Epidermal melanocyte (primary cell): Measurements from ENCODE around the gene CSNK1G1.
"Not testable (repeated sequence)": the region's sequence is repeated elsewhere in the genome, so short reads cannot be mapped to it uniquely, and the experiment has no call there.

Experiments used
- DNase-seq: peaks from one replicate; pipeline ENCODE4 v3.0.0; 2011; ENCODE audit warnings: low spot score; ENCODE audit not compliant: insufficient read length

Gene CSNK1G1

DNA sequence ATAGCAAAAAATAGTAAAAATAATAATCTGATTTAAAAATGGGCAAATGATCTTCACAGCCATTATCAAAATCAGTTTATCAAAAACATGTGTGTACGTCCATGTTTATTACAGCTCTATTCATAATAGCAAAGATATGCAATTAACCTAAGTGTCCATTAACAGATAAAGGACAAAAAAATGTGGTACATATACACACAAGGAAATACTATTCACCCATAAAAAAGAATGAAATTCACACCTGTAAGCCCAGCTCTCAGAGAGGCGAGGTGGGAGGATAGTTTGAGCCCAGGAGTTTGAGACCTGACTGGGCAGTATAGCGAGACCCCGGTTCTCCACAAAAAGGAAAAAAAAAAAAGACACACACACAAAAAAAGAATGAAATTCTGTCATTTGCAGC is 110.6 kb downstream of the CSNK1G1 start:
- no peak for DNase-seq

DNA sequence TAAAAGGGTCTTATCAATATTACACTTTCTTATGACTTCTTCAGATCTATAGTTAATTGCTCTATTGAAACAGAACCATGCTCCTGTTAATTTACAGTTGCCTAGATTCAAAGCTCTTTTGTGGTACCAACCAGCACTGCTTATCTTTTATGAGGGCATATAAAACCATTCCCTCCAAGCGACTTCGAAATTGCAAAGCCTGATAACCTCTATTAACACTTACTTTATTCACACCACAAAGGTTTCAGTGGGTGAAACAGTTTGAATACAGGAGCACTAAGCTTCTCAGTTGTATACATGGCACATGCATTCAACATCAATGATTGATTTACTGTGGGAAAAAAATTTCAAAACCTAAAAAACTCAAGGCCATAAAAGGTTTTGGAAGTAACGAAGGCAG is 118.3 kb downstream of the CSNK1G1 start:
- DNase-seq, result no peak

DNA sequence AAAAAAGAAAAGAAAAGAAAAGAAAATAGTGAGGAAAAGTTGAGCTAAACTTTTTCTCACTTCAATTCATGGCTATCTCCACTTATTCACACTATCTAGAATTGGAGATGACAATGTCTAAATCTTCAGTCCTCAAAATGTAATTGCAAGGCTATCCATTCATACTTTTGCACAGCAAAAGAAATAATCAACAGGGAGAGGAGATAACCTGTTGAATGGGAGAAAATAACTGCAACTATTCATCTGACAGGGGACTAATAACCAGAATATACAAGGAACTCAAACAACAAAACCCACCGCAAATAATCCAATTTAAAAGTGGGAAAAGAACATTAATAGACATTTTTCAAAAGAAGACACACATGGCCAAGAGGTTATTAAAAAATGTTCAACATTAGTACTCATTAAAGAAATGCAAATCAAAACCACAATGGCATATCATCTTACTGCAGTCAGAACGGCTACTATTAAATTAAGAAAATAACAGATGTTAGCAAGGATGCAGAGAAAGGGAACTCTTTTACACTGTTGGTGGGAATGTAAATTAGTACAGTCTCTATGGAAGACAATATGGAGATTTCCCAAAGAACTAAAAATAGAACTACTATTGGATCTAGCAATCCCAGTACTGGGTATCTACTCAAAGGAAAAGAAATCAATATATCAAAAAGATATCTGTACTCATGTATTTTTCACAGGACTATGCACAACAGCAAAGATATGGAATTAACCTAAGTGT is 119.6 kb downstream of the CSNK1G1 start:
- DNase-seq, result no peak

DNA sequence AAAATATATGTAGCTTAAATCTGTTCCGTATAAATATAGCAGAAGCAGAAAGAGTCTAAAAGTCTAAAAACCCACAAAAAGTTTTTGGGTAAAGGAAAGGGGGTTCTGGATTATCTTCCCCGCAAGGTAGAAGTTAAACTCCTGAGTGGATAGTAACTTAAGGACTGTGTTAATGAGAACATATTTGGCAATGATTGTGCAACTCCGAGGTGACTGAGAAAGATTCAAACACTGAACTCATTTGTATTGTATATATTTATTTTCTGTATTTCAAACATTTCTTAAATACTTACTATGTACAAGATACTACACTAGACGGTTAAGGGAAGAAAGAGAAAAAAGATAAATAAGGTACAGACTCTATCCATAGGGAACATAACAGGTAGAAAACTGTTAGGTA is 120.4 kb downstream of the CSNK1G1 start:
- no peak for DNase-seq

DNA sequence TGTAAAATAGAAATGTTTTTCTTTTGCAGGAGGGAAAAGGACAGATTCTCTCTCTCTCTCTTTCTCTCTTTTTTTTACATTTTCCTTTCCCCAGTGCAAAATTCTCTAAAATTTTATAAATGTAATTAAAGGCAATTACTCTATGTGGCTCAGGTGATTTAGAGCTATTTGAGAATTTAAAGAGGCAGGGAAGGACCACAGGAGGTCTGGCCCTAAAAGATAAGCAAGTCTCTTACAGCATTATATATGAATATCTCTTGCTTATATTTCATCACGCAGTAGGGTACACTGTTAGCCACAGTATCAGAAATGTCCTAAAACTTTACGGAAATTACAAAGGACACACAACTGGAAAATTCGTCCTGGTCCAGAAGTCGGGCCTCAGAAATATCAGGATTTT is 122.7 kb downstream of the CSNK1G1 start:
- no peak for DNase-seq

DNA sequence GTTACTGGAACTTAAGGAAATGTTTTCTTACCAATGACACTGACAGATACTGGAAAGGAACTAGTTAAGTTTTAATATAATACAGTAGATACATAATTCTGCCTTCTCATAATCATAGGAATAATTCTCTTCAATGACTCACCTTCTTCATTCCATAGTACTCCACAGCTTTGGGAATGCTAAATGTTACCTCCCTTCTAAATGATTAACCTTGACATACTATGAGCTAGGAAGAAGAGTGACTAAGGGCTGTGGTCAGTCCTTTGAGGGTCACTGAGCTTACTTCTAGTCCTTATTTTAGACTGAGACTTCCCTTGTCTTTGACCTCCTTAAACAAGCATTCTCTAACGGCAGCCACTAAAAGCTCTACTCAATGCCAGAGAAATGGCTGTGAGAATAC is 123.6 kb downstream of the CSNK1G1 start:
- DNase-seq, result no peak

DNA sequence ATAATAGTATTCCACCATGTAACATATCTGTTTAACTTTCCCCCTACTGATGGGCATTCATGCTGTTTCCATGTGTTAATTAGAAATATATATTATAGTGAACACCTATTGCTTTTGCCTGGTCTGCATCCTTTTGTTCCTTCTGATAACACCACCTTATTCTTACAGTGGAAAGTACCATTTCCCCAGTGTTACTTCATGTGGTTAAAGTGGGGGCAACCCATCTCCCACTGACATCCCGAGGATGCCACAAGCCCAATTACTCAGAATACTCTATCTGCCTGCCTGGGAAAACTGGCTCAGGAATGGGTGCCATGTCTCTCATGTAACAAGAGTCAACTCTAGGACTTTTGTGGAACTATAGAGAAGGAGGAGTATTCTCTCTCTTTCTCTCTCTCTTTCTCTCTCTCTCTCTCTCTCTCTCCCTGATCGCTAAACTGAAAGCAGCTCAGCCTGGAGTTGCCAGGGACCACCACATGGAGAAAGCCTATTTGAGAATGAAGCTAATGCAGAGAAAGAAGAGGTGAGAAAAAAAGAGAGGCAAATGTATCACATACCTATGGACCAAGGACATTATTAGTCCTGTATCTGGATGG is 126.7 kb downstream of the CSNK1G1 start:
- DNase-seq, result no peak

DNA sequence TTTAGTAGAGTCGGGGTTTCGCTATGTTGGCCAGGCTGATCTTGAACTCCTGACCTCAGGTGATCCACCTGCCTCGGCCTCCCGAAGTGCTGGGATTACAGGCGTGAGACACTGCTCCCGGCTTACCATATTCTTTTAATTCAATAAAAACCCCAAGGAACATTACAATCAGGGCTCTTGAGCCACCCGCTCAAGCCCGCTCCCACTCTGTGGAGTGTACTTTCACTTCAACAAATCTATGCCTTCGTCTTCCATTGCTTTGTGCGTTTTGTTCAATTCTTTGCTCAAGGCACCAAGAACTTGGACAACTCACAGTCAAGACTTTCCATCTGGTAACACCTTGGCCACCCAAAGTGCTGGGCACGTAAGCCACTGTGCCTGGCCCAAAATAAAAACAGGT is 130.2 kb downstream of the CSNK1G1 start:
- DNase-seq, result no peak

DNA sequence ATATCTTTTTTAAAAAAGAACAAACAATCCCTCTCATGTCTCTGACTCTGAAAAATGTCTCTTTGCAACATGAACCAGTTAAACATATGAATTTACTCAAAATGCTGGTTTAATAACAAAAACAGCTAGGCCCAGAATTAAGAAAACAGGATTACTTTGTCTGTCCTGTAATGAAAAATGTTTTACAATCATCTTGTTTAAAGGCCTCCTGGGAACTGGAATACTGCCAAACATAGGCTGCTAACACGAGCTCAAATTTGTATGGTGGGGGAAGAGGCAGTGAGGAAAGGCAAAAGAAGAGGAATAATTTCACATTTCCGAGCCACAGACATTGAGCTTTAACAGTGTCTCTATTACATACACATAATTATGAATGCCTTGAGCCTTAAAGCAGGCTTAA is 131.5 kb downstream of the CSNK1G1 start:
- DNase-seq, result no peak

DNA sequence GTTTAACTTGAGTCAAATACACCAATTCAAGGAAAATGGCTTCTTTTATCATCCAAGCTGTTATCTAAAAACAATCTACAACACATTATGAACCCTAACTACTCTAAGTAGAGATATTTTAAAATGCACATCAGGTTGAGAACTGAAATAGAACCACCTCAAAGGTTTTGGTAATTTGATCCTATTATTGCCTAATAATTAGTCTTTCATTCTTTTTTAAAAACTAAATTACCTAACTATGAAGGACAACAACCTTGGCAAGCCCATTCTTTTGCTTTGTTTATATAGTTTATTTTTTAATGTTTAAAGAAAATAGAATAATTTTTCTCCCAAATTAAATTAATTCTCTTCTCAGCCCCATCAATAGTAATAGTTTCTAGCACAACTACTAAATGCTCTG is 132.1 kb downstream of the CSNK1G1 start:
- DNase-seq, result no peak

DNA sequence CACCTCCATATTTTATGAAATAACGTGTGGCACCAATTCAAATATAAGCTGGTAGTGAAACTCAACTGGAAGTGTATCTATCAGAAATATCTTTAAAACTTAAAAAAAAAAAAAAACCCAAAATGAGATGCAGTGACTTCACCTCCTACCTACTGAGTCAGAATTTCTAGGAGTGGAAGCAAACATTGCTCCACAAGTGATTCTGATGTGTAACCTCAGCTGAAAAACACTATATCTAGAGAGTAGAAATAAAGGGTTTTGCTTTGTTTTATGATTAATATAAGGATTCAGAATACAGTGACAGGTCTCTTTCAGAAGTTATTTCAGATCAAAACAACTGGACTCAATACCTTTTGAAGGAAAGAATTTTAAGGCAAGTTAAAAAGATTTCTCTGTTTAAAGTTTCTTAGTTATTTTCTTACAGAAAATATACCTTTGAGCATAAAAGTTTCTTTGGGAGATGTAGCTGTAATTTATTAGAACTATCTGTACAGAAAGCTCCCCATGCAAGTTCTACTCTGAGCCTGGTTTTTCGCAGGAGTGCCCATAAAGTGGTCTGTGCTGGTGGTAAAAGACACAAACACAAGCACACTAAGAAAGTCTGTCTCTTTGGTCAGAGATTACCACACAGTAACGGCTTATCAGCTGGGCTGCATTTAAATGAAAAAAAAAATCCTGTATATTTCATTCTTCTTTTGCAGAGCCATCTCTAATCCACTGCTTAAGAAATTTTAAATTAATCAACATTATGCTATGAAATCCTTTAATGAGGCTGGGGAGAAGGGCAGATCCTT is 133.2 kb downstream of the CSNK1G1 start:
- DNase-seq, result no peak

DNA sequence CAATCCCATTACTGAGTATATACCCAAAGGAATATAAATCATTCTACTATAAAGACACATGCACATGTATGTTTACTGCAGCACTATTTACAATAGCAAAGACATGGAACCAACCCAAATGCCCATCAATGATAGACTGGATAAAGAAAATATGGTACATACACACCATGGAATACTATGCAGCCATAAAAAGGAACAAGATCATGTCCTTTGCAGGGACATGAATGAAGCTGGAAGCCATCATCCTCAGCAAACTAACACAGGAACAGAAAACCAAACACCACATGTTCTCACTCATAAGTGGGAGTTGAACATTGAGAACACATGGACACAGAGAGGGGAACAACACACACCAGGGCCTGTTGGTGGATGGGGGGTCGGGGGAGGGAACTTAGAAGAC is 134.1 kb downstream of the CSNK1G1 start:
- not testable (repeated sequence) for DNase-seq

DNA sequence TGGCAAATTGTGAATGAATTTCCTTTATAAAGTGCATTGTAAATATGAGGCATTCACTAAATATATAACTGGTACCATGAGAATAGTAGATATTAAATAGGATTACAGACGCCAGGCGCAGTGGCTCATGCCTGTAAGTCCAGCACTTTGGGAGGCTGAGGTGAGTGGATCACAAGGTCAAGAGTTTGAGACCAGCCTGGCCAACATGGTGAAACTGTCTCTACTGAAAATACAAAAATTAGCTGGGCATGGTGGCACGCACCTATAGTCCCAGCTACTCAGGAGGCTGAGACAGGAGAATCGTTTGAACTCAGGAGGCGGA is 138.6 kb downstream of the CSNK1G1 start:
- DNase-seq, result not testable (repeated sequence)

DNA sequence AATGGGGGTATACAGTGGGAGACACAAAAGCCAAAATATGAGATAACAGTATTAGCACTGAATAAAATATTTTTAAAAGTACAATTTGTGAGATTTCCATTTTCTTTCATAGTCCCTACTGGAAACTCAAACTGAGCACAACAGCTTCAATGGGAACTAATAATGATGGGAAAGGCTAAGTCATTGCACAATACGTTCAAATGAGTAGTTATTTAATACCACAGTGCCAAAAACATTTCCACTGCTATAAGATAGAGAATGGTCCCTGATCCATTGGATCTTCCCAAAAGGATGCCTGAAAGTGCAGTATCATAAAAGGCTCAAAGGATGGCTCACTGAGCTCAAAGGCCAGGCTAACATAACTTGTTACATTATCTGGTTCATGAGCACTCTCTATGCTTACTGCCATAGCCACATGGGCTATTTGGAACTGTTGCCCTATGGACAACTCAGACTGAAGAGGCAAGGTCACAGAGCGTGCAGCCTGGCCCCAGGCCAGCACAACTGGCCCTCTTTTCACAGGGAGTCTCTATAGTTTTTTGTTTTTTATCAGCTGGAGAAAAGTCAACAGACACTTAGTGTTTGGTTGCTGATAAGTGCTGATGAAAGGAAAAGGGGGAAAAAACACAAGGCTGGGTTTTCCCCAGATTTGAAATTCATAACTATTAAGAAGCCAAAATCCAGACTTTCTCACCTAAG is 139.1 kb downstream of the CSNK1G1 start:
- DNase-seq, result no peak

DNA sequence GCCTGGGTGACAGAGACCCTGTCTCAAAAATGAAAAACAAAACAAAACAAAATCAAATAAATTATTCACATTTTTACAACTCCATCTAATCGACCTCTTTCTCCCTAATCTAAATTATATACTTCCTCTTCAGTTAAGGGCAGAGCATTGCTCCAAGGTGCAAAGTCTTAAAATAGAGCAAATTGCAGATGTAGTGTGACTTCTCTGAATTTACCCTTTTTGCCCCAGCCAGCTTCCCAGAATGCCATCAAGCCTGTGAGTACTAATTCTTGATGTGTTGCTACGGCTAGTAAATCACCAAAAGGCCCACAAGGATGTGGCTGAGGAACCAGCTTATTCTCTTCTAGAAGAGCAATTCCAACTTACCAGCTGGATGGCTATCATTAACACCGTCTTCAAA is 139.8 kb downstream of the CSNK1G1 start:
- no peak for DNase-seq

DNA sequence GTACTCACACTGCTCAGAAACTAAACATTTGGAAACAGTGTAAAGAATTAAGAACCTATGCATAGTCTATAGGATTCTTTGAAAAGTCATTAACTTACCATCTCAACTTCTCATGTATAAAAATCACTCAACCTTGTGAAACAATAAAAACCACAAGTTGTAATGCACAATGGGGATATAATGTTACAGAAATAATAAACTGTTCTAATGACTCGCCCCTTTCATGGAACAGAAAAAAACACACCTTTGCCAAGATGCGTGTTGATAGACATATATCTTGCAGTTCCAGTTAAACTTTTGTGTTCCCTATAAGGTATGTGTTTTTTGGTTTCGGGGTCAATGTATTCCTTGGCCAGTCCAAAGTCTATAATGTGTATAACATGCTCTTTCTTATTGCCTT is 142.3 kb downstream of the CSNK1G1 start:
- no peak for DNase-seq

DNA sequence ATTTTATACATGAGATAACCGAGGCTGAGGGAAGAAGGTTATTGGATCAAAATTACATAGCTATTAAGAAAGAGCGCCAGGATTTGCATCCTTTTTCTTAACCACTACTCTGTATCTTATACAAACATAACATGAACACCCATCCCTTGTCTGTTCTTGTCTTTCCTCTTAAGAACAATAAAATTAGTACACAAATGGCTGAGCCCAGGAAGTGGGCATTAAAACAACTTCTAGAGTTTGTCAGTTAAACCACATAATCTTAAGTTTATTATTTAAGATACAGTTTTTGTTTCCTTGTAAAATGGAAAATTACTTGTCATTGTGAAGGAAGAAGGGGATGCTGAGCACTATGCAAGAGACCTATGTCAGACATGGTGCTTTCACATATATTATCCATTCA is 144.3 kb downstream of the CSNK1G1 start:
- DNase-seq, result no peak

DNA sequence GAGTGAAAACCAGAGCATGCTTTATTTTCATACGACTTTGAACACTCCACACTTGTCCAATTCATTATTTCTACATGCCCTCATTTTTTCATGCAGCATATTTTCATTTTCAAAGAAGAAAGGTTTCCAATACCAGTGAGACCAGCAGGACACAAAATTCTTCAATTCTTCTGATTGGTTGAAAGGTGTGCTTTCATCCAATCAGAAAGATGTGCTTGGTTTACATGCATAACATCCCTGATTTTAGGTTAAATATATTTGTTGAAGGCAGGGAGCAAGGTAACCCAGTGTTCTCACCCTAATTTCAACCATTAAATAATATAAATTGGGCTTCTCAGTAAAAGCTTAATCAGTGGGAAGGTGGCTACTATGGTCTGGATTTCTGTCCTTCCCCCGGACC is 145.6 kb downstream of the CSNK1G1 start:
- DNase-seq, result no peak

DNA sequence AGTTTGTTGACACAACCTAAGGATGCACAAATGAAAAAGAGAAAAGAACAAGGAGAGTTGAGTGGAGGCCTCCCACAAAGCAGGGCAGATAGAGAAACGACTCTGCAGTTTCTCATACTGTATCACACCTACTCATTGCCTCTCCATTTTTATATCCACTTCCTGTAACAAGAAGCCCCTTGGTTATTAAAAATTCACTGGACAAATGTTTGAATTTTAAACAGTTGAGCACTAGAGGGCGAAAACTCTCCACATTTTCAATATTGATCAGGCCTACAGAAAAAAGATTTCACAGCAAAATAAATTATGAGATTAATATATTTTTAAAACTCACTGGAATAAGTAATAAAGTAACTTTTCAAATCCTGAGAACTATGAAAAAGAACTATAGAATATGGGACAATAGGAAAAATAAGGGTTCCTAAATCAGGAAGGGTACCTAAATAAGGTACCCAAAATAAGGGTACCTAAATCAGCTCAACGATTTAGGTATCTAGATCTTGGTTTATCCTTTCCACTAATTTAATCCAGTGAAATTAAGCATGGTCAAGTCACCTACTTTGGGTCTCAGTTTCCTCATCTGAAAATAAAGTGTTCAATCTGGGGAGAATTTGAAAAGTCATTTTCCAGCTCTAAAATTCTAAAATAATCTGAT is 146.2 kb downstream of the CSNK1G1 start:
- DNase-seq, result no peak

DNA sequence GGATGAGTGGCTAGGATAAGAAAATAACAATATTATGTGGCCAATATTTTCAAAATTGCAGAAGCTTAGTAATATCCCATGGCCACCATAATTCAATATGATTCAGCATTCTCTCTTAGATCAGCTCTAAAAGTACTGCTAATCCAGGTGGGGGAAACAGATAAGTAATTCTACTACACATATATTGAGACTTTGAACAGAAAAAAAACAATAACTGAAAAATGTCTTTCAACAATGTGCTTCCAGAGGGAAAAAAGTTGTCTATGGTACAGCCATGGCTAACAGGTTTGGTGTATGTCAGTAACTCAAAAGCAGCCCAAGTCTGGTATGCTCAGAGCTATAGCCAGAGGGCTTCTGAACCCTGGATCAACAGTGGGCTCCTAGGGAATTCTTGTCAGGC is 150.8 kb downstream of the CSNK1G1 start:
- no peak for DNase-seq

DNA sequence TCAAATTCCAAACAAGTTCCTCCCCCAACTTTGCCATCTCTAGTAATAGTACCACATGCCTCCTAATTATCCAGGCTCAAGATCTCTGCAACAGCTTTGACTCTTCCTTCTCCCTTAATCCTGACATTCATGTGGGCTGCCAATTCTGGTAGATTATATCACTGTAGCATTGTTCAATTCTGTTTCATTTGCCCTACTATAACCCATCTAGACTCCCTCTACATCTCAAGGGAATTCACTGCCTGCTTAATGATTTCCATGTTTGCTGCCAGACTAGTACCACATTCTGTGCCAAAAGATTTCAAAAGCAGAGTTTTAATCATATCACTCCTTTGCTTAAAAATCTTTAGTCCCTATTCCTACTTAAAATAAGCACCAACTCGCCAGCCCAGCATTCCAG is 158.5 kb downstream of the CSNK1G1 start:
- no peak for DNase-seq

DNA sequence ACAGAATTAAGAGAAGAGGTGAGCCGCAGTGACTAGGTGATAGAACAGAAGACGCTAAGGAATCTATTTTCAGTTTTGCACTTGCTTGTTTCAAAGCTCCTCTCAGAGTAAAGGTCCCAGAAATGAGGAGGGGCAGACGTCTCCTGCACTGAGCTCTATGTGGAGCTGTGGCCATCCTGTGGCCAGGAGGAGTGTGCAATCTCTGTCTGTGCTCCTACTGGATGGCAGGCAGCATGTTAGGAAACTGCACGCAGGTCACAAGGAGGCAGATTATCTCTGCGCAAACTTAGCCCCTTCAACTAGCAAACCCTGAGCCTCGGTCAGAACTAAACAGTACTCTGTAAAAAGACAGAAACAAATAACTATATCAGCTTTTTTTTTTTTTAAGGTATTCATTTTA is 162.0 kb downstream of the CSNK1G1 start:
- DNase-seq, result no peak
